ENCODE results near the gene PAX7. TPM values are rescaled to one million over a fixed set of nuclear protein-coding genes. Genes with fewer than 3 reads are reported as not detected.

Gene PAX7
- total RNA-seq, 1 donor from 2014 or later = 0.05 TPM

GRCh38 chr1:18794051-18794450 lies 163.4 kb downstream of the PAX7 start:
- no peak overlapping the region for H2AFZ ChIP-seq (ENCODE audit: low read depth, low read length)

GRCh38 chr1:18794561-18794960 lies 163.9 kb downstream of the PAX7 start:
- H3K4me1 Mint-ChIP-seq (ENCODE audit: low read depth, unreplicated experiment) = no peaks in the 10 kb centered on the region
- no peak overlapping the region for H3K4me3 Mint-ChIP-seq (ENCODE audit: unreplicated experiment)
- no peak for FAIRE-seq
- Histone ChIP-seq H3K36me3 (ENCODE audit: insufficient read depth, low read length) (no peaks in the 10 kb centered on the region), H2AFZ (ENCODE audit: low read depth, low read length) (no peak overlapping the region), H3K27me3 (ENCODE audit: insufficient read depth, low read length) (no peaks in the 10 kb centered on the region), H3K4me2 (ENCODE audit: low read length) (no peak overlapping the region), H3K9ac (ENCODE audit: low read length) (no peak overlapping the region), H4K20me1 (ENCODE audit: insufficient read depth, low read length) (no peaks in the 10 kb centered on the region), H3K4me1 (ENCODE audit: insufficient read depth, low read length) (no peaks in the 10 kb centered on the region), H3K79me2 (ENCODE audit: insufficient read depth, low read length) (no peaks in the 10 kb centered on the region), H3K9me3 (ENCODE audit: insufficient read depth, low read depth, low read length) (no peaks in the 10 kb centered on the region), H3K27ac (ENCODE audit: low read depth, low read length) (no peak overlapping the region), H3K4me3 (ENCODE audit: insufficient read depth, low read depth, low read length) (no peak overlapping the region)
- DNase-seq (ENCODE audit: low read depth) = no peak
- peaks cover 2% of the 10 kb centered on the region for H3K36me3 Mint-ChIP-seq (ENCODE audit: low read depth, unreplicated experiment)
- H3K27ac Mint-ChIP-seq (ENCODE audit: unreplicated experiment) = no peak overlapping the region
- H3K9me3 Mint-ChIP-seq (ENCODE audit: unreplicated experiment) = no peaks in the 10 kb centered on the region
- no peak for TF ChIP-seq EZH2 (IDR thresholded peaks at IDR 0.05; ENCODE audit: insufficient read depth, low read length)
- TF ChIP-seq, protein P1, sequence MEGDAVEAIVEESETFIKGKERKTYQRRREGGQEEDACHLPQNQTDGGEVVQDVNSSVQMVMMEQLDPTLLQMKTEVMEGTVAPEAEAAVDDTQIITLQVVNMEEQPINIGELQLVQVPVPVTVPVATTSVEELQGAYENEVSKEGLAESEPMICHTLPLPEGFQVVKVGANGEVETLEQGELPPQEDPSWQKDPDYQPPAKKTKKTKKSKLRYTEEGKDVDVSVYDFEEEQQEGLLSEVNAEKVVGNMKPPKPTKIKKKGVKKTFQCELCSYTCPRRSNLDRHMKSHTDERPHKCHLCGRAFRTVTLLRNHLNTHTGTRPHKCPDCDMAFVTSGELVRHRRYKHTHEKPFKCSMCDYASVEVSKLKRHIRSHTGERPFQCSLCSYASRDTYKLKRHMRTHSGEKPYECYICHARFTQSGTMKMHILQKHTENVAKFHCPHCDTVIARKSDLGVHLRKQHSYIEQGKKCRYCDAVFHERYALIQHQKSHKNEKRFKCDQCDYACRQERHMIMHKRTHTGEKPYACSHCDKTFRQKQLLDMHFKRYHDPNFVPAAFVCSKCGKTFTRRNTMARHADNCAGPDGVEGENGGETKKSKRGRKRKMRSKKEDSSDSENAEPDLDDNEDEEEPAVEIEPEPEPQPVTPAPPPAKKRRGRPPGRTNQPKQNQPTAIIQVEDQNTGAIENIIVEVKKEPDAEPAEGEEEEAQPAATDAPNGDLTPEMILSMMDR (IDR thresholded peaks at IDR 0.05; ENCODE audit: insufficient read depth, low read depth, low read length) = no peak
- H3K27me3 Mint-ChIP-seq (ENCODE audit: low read depth, unreplicated experiment) = peaks cover 70% of the 10 kb centered on the region

More at GRCh38 chr1:18794051-18794450, 163.4 kb downstream of the PAX7 start:
- H3K36me3 ChIP-seq (ENCODE audit: insufficient read depth, low read length) = no peaks in the 10 kb centered on the region
- H3K4me3 Mint-ChIP-seq (ENCODE audit: unreplicated experiment) = no peak overlapping the region
- no peaks in the 10 kb centered on the region for H3K79me2 ChIP-seq (ENCODE audit: insufficient read depth, low read length)
- no peak overlapping the region for H3K4me2 ChIP-seq (ENCODE audit: low read length)
- no peak overlapping the region for H3K27ac Mint-ChIP-seq (ENCODE audit: unreplicated experiment)
- FAIRE-seq = no peak
- peaks cover 2% of the 10 kb centered on the region for H3K36me3 Mint-ChIP-seq (ENCODE audit: low read depth, unreplicated experiment)
- no peaks in the 10 kb centered on the region for H3K4me1 ChIP-seq (ENCODE audit: insufficient read depth, low read length)
- DNase-seq (ENCODE audit: low read depth) = no peak
- no peak overlapping the region for H3K27ac ChIP-seq (ENCODE audit: low read depth, low read length)
- no peaks in the 10 kb centered on the region for H3K9me3 Mint-ChIP-seq (ENCODE audit: unreplicated experiment)
- H3K4me1 Mint-ChIP-seq (ENCODE audit: low read depth, unreplicated experiment) = no peaks in the 10 kb centered on the region
- H3K9me3 ChIP-seq (ENCODE audit: insufficient read depth, low read depth, low read length) = no peaks in the 10 kb centered on the region
- TF ChIP-seq, protein P1 (IDR thresholded peaks at IDR 0.05; ENCODE audit: insufficient read depth, low read depth, low read length) = no peak
- TF ChIP-seq EZH2 (IDR thresholded peaks at IDR 0.05; ENCODE audit: insufficient read depth, low read length) = no peak
- no peaks in the 10 kb centered on the region for H3K27me3 ChIP-seq (ENCODE audit: insufficient read depth, low read length)
- no peak overlapping the region for H3K9ac ChIP-seq (ENCODE audit: low read length)
- no peaks in the 10 kb centered on the region for H4K20me1 ChIP-seq (ENCODE audit: insufficient read depth, low read length)
- peaks cover 70% of the 10 kb centered on the region for H3K27me3 Mint-ChIP-seq (ENCODE audit: low read depth, unreplicated experiment)
- H3K4me3 ChIP-seq (ENCODE audit: insufficient read depth, low read depth, low read length) = no peak overlapping the region

DNA sequence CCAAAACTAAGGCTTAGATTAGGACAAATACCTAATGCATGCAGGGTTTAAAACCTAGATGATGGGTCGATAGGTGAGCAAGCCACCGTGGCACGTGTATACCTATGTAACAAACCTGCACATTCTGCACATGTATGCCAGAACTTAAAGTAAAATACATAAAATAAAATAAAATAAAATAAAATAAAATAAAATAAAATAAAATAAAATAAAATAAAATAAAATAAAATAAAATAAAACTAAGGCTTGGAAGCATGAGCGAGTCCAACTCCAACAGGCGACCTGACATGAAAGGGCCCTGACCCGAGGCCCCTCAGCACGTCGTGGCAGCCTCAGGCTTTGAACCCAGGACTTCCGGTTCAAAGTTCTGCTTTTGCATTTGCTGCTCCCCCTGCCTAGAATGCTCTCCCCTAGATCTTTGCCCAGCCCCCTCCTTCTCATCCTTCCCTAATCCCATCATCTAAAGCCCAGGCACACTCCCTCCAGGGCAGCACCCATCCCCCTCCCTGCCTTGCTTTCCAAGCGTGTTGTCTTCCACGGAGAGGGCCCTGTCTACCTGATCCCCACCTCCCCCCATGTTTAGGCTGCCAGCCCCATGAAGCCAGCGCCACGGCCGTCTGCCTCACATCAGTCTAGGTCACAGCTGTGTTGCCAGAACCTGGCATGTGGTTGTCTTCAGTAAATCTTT lies 164.5 kb downstream of the PAX7 start:
- FAIRE-seq (no peak), DNase-seq (ENCODE audit: low read depth) (no peak)

More for the DNA sequence above, 164.5 kb downstream of the PAX7 start:
- H3K36me3 ChIP-seq (ENCODE audit: insufficient read depth, low read length) = no peaks in the 10 kb centered on the region
- H2AFZ ChIP-seq (ENCODE audit: low read depth, low read length) = no peak overlapping the region
- H3K4me1 Mint-ChIP-seq (ENCODE audit: low read depth, unreplicated experiment) = no peaks in the 10 kb centered on the region
- H3K27me3 ChIP-seq (ENCODE audit: insufficient read depth, low read length) = no peaks in the 10 kb centered on the region
- peaks cover 64% of the 10 kb centered on the region for H3K27me3 Mint-ChIP-seq (ENCODE audit: low read depth, unreplicated experiment)
- H3K4me2 ChIP-seq (ENCODE audit: low read length) = no peak overlapping the region
- no peaks in the 10 kb centered on the region for H4K20me1 ChIP-seq (ENCODE audit: insufficient read depth, low read length)
- H3K4me1 ChIP-seq (ENCODE audit: insufficient read depth, low read length) = no peaks in the 10 kb centered on the region
- no peaks in the 10 kb centered on the region for H3K9me3 Mint-ChIP-seq (ENCODE audit: unreplicated experiment)
- no peak overlapping the region for H3K4me3 ChIP-seq (ENCODE audit: insufficient read depth, low read depth, low read length)
- TF ChIP-seq, protein P1 (IDR thresholded peaks at IDR 0.05; ENCODE audit: insufficient read depth, low read depth, low read length) = no peak
- TF ChIP-seq EZH2 (IDR thresholded peaks at IDR 0.05; ENCODE audit: insufficient read depth, low read length) = no peak
- H3K36me3 Mint-ChIP-seq (ENCODE audit: low read depth, unreplicated experiment) = peaks cover 2% of the 10 kb centered on the region
- no peak overlapping the region for H3K9ac ChIP-seq (ENCODE audit: low read length)
- H3K4me3 Mint-ChIP-seq (ENCODE audit: unreplicated experiment) = no peak overlapping the region
- H3K27ac ChIP-seq (ENCODE audit: low read depth, low read length) = no peak overlapping the region
- no peaks in the 10 kb centered on the region for H3K9me3 ChIP-seq (ENCODE audit: insufficient read depth, low read depth, low read length)
- no peaks in the 10 kb centered on the region for H3K79me2 ChIP-seq (ENCODE audit: insufficient read depth, low read length)
- H3K27ac Mint-ChIP-seq (ENCODE audit: unreplicated experiment) = no peak overlapping the region

Data from astrocyte (in vitro differentiated cells and primary cell).